NB4 (cell line): ENCODE data around the gene BLOC1S4.

ENCODE experiments used
- MYC ChIP-seq: IDR thresholded peaks from 2 replicates; pipeline ENCODE4 v1.6.1; 2011; ENCODE audit warnings: low read depth, low read length
- POLR2A ChIP-seq: IDR thresholded peaks from 2 replicates; pipeline ENCODE4 v1.6.1; 2011; ENCODE audit warnings: mild to moderate bottlenecking; ENCODE audit not compliant: insufficient read length; ENCODE audit errors: extremely low read depth
- TF ChIP-seq, protein P1 (sequence below): IDR thresholded peaks from one replicate; pipeline ENCODE4 v1.5.1; 2012; ENCODE audit warnings: low read depth, low read length

DNA sequence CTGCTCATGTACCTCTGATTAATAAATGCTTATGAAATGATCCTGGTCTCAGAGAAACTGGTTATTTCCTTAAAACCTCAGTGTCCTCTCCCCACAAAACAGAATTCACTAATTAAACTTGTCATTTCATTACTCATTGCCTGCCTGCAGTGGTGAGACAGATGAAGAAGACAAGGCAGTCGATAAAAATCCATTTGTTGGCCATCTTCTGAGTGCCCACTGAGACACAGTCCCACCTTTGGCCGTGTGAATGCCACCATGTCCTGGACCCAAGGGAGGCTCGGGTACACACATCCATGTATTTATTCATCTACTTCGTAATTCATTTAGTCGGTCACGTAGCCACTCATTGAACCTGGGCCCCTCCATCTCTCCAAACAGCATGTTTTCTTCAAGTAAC lies 18.8 kb upstream of the BLOC1S4 start:
- TF ChIP-seq, protein P1, sequence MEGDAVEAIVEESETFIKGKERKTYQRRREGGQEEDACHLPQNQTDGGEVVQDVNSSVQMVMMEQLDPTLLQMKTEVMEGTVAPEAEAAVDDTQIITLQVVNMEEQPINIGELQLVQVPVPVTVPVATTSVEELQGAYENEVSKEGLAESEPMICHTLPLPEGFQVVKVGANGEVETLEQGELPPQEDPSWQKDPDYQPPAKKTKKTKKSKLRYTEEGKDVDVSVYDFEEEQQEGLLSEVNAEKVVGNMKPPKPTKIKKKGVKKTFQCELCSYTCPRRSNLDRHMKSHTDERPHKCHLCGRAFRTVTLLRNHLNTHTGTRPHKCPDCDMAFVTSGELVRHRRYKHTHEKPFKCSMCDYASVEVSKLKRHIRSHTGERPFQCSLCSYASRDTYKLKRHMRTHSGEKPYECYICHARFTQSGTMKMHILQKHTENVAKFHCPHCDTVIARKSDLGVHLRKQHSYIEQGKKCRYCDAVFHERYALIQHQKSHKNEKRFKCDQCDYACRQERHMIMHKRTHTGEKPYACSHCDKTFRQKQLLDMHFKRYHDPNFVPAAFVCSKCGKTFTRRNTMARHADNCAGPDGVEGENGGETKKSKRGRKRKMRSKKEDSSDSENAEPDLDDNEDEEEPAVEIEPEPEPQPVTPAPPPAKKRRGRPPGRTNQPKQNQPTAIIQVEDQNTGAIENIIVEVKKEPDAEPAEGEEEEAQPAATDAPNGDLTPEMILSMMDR, result no peak
- TF ChIP-seq MYC (no peak), POLR2A (no peak)
